Karpas-422 (cell line): ENCODE measurements around the gene SLAMF6. TPM values are rescaled to one million over a fixed set of nuclear protein-coding genes. Genes with fewer than 3 reads are reported as not detected.
A peak's percentile ranks its signal among the peaks of the same experiment; 100 is the strongest.
"Not testable (repeated sequence)": the region's sequence is repeated elsewhere in the genome, so short reads cannot be mapped to it uniquely, and the experiment has no call there.

Experiments used
- DNase-seq: peaks from one replicate; pipeline ENCODE4 v3.0.0-alpha.2; 2015
- H2AFZ ChIP-seq: fragments of 200-600 bp; sonication (generic); 2 replicates; pipeline ENCODE4 v1.6.1; 2014; ENCODE audit warnings: antibody characterized with exemption, low read length, mixed read lengths
- H3K27ac ChIP-seq: fragments of 200-600 bp; sonication (generic); 2 replicates; pipeline ENCODE4 v1.5.1; 2014; ENCODE audit warnings: mild to moderate bottlenecking, low read length, moderate library complexity
- H3K27me3 ChIP-seq: fragments of 200-600 bp; sonication (generic); 2 replicates; pipeline ENCODE4 v1.6.1; 2014; ENCODE audit warnings: low read length, mixed read lengths
- H3K36me3 ChIP-seq: fragments of 200-600 bp; sonication (generic); 2 replicates; pipeline ENCODE4 v1.6.1; 2014; ENCODE audit warnings: low read length, mixed read lengths; ENCODE audit not compliant: insufficient read depth
- H3K4me1 ChIP-seq: fragments of 200-600 bp; sonication (generic); 2 replicates; pipeline ENCODE4 v1.6.1; 2014; ENCODE audit warnings: mild to moderate bottlenecking, low read length, mixed read lengths
- H3K4me2 ChIP-seq: fragments of 200-600 bp; sonication (generic); 2 replicates; pipeline ENCODE4 v1.6.1; 2014; ENCODE audit warnings: low read length, low read depth, mild to moderate bottlenecking; ENCODE audit not compliant: poor library complexity, severe bottlenecking
- H3K4me3 ChIP-seq: fragments of 200-600 bp; sonication (generic); 2 replicates; pipeline ENCODE4 v1.5.1; 2014; ENCODE audit warnings: mild to moderate bottlenecking, antibody characterized with exemption, low read length, mixed read lengths
- H3K79me2 ChIP-seq: fragments of 200-600 bp; sonication (generic); 2 replicates; pipeline ENCODE4 v1.6.1; 2014; ENCODE audit warnings: mild to moderate bottlenecking, low read length, mixed read lengths
- H3K9ac ChIP-seq: fragments of 200-600 bp; sonication (generic); 2 replicates; pipeline ENCODE4 v1.6.0; 2014; ENCODE audit warnings: low read length
- H3K9me2 ChIP-seq: fragments of 200-600 bp; sonication (generic), shearing (Covaris generic); replicated peaks from 2 replicates; pipeline ENCODE4 v1.6.0; 2014; ENCODE audit warnings: mild to moderate bottlenecking, low read length, moderate library complexity; ENCODE audit not compliant: insufficient read depth
- H3K9me3 ChIP-seq: fragments of 300-700, 200-600 bp; sonication (generic); 2 replicates; pipeline ENCODE4 v1.6.1; 2014; ENCODE audit warnings: low read length, mixed read lengths
- H4K20me1 ChIP-seq: fragments of 200-600 bp; sonication (generic); 2 replicates; pipeline ENCODE4 v1.6.1; 2014; ENCODE audit warnings: mild to moderate bottlenecking, antibody characterized with exemption, low read length, low read depth; ENCODE audit not compliant: insufficient read depth
- total RNA-seq: library from RNA; depleted of rRNA; stranded (reverse); fragments of >200 nt; shearing (Covaris generic); gene quantifications from 2 replicates; pipeline ENCODE4 v1.2.3, GENCODE V29; 2014; ENCODE audit warnings: low replicate concordance

Gene SLAMF6
- total RNA-seq, 1 experiment from 2014 or later: 66.0 TPM

DNA sequence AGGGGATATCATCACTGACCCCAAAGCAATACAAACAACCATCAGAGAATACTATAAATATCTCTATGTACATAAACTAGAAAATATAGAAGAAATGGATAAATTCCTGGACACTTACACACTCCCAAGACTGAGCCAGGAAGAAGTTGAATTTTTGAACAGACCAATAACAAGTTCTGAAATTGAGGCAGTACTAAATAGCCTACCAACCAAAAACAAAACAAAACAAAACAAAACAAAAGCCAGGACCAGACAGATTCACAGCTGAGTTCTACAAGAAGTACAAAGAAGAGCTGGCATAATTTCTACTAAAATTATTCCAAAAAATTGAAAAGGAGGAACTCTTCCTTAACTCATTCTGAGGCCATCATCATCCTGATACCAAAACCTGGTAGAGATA lies 37.8 kb upstream of the SLAMF6 start:
- Histone ChIP-seq H3K27ac (no peak overlapping the region), H3K79me2 (peaks cover 26% of the 10 kb centered on the region), H3K9ac (no peak overlapping the region), H3K36me3 (peaks cover 16% of the 10 kb centered on the region), H3K4me2 (no peak overlapping the region), H3K27me3 (no peaks in the 10 kb centered on the region), H4K20me1 (no peaks in the 10 kb centered on the region), H3K4me3 (no peak overlapping the region), H3K4me1 (peaks cover 40% of the 10 kb centered on the region), H3K9me2 (no peaks in the 10 kb centered on the region), H2AFZ (no peak overlapping the region), H3K9me3 (peaks cover 5% of the 10 kb centered on the region; the same call in 1 of the 2 replicates)
- no peak for DNase-seq

- Histone ChIP-seq H3K9ac (no peak overlapping the region), H3K27ac (0 out of 2 replicates have a peak overlapping the region, but pooled peaks have one; percentile 16), H3K9me3 (peaks cover 5% of the 10 kb centered on the region; the same call in 1 of the 2 replicates), H3K9me2 (no peaks in the 10 kb centered on the region), H3K4me2 (peak overlapping the region; percentile 32), H3K4me1 (peaks cover 37% of the 10 kb centered on the region), H3K27me3 (no peaks in the 10 kb centered on the region), H2AFZ (no peak overlapping the region), H3K79me2 (peaks cover 29% of the 10 kb centered on the region), H4K20me1 (no peaks in the 10 kb centered on the region), H3K4me3 (no peak overlapping the region), H3K36me3 (peaks cover 16% of the 10 kb centered on the region)
- DNase-seq: no peak
Observed at GRCh38 chr1:160560045-160560705, 37.1 kb upstream of the SLAMF6 start.

DNA sequence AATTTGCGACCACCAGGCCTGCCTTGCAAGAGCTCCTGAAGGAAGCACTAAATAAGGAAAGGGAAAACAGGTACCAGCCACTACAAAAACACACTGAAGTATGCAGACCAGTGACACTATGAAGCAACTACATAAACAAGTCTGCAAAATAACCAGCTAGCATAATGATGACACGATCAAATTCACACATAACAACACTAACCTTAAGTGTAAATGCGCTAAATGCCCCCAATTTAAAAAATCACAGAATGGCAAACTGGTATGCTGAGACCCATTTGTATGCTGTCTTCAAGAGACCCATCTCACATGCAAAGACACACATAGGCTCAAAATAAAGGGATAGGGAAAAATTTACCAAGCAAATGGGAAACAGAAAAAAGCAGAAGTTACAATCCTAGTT lies 36.4 kb upstream of the SLAMF6 start:
- H3K9ac ChIP-seq, H3K9me3 ChIP-seq, H3K4me3 ChIP-seq, H4K20me1 ChIP-seq, DNase-seq, H2AFZ ChIP-seq, H3K27me3 ChIP-seq, H3K27ac ChIP-seq, H3K9me2 ChIP-seq: not testable (repeated sequence)
- H3K4me2 ChIP-seq: peak overlapping the region; percentile 32
- H3K36me3 ChIP-seq: peaks cover 13% of the 10 kb centered on the region
- H3K79me2 ChIP-seq: peaks cover 29% of the 10 kb centered on the region
- H3K4me1 ChIP-seq: peaks cover 38% of the 10 kb centered on the region

GRCh38 chr1:160558660-160559380 lies 35.8 kb upstream of the SLAMF6 start:
- Histone ChIP-seq H3K27ac (peak overlapping the region; percentile 10; the same call in 1 of the 2 replicates), H3K79me2 (peaks cover 29% of the 10 kb centered on the region), H2AFZ (no peak overlapping the region), H3K4me1 (peaks cover 42% of the 10 kb centered on the region), H3K9me3 (peaks cover 5% of the 10 kb centered on the region; the same call in 1 of the 2 replicates), H3K9ac (no peak overlapping the region), H3K4me3 (peak overlapping the region; percentile 12; the same call in 1 of the 2 replicates), H4K20me1 (no peaks in the 10 kb centered on the region), H3K9me2 (no peaks in the 10 kb centered on the region), H3K36me3 (peaks cover 7% of the 10 kb centered on the region), H3K27me3 (no peaks in the 10 kb centered on the region), H3K4me2 (peak overlapping the region; percentile 32)
- DNase-seq: no peak

DNA sequence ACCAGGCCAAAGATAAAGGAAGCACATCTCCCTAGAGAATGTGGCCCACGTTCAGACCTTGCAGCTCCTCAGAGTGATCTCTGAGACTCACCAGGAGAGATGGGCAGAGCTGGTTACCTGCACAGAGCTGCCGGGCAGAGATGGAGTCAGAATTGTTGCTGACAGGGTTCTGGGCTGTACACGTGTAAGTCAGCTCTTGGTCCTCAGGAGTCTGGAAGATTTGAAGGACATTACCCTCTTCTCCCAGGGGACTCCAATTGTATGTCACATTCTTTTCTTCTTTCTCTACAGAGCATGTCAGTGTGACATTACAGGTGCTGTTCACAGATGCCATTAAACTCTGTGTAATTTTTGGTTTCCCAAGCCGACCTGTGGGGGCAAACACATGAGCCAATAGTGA lies 30.7 kb upstream of the SLAMF6 start:
- DNase-seq: no peak
- peaks cover 12% of the 10 kb centered on the region for H3K36me3 ChIP-seq

GRCh38 chr1:160552425-160552824 lies 29.4 kb upstream of the SLAMF6 start:
- Histone ChIP-seq H3K79me2 (peaks cover 10% of the 10 kb centered on the region; the same call in 1 of the 2 replicates), H3K9ac (no peak overlapping the region), H3K4me1 (peaks cover 48% of the 10 kb centered on the region), H3K27ac (no peak overlapping the region), H3K4me2 (no peak overlapping the region), H2AFZ (no peak overlapping the region), H4K20me1 (no peaks in the 10 kb centered on the region), H3K27me3 (no peaks in the 10 kb centered on the region), H3K36me3 (peaks cover 12% of the 10 kb centered on the region), H3K4me3 (no peak overlapping the region), H3K9me2 (no peaks in the 10 kb centered on the region), H3K9me3 (no peaks in the 10 kb centered on the region)
- DNase-seq: no peak

More for the DNA sequence above, 30.7 kb upstream of the SLAMF6 start:
- Histone ChIP-seq H3K4me1 (peaks cover 44% of the 10 kb centered on the region), H2AFZ (no peak overlapping the region), H3K79me2 (peaks cover 22% of the 10 kb centered on the region), H4K20me1 (no peaks in the 10 kb centered on the region), H3K4me2 (no peak overlapping the region), H3K4me3 (no peak overlapping the region), H3K27me3 (no peaks in the 10 kb centered on the region), H3K9me2 (no peaks in the 10 kb centered on the region), H3K9me3 (no peaks in the 10 kb centered on the region), H3K27ac (no peak overlapping the region), H3K9ac (no peak overlapping the region)

- Histone ChIP-seq H3K4me1 (peaks cover 61% of the 10 kb centered on the region), H3K27ac (peak overlapping the region; percentile 94), H3K27me3 (no peaks in the 10 kb centered on the region), H3K4me3 (no peak overlapping the region), H3K9me3 (no peaks in the 10 kb centered on the region), H3K9ac (no peak overlapping the region), H3K9me2 (no peaks in the 10 kb centered on the region), H3K36me3 (peaks cover 12% of the 10 kb centered on the region), H3K4me2 (no peak overlapping the region), H2AFZ (no peak overlapping the region), H4K20me1 (no peaks in the 10 kb centered on the region), H3K79me2 (0 out of 2 replicates have a peak, but pooled peaks cover 2% of the 10 kb centered on the region)
- DNase-seq: peak; percentile 78
Observed at GRCh38 chr1:160550572-160551034, 27.5 kb upstream of the SLAMF6 start.

DNA sequence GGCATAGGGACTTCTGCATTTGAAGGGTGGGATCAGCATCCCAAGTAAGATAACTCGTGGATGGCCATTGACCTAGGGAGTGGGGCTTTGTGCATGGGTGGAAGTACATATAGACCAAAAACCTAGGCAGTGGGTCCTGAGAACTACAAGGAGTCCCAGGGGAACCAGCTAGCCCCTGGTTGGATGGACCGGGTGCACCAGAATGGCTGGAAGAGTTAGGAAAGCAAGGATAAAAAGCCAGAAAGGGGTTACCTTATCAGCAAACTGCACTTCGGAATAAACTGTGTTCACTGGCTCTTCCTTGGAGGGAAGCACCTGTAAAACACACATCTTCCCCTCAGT lies 26.6 kb upstream of the SLAMF6 start:
- no peak overlapping the region for H2AFZ ChIP-seq
- H3K9ac ChIP-seq: peak overlapping the region; percentile 30; the same call in 1 of the 2 replicates
- H3K27ac ChIP-seq: peak overlapping the region; percentile 94

More for the DNA sequence above, 26.6 kb upstream of the SLAMF6 start:
- Histone ChIP-seq H3K36me3 (peaks cover 12% of the 10 kb centered on the region), H4K20me1 (no peaks in the 10 kb centered on the region), H3K27me3 (no peaks in the 10 kb centered on the region), H3K9me2 (no peaks in the 10 kb centered on the region), H3K4me3 (no peak overlapping the region), H3K79me2 (no peaks in the 10 kb centered on the region), H3K4me1 (peaks cover 67% of the 10 kb centered on the region), H3K9me3 (no peaks in the 10 kb centered on the region), H3K4me2 (peak overlapping the region; percentile 52)
- DNase-seq: no peak
